GM18526 (cell line): ENCODE results near the gene RPL6.
A peak's percentile ranks its signal among the peaks of the same experiment; 100 is the strongest.

Experiments
- POLR2A ChIP-seq: IDR thresholded peaks from 3 replicates; pipeline ENCODE4 v1.6.1; 2011; ENCODE audit not compliant: insufficient read length; ENCODE audit errors: extremely low read depth

Gene RPL6

GRCh38 chr12:112409064-112409905 is at the start of gene RPL6:
RPL6 (minus strand) TSS chr12:112409605; CDS start chr12:112408656, 949 bp downstream.
- TF ChIP-seq POLR2A: peak; percentile 97

- no peak for TF ChIP-seq POLR2A
These were observed 49.3 kb upstream of the RPL6 start for GRCh38 chr12:112458751-112459150.

DNA sequence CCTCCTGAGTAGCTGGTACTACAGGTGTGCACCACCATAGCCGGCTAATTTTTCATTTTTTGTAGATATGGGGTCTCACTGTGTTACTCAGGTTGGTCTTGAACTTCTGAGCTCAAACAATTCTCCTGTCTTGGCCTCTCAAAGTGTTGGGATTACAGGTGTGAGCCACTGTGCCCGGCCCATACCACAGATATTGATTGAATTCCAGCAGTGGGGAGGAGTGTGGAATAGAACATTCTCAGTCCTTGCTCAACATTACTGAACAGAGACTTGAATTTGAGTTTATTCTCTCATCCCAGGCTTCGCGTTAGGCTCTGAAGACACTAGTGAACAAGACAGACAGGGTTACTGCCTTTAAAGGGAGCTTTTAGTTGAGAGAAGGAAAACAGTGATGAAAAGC is 48.9 kb upstream of the RPL6 start:
- no peak for TF ChIP-seq POLR2A

GRCh38 chr12:112456029-112456428 is 46.6 kb upstream of the RPL6 start:
- TF ChIP-seq POLR2A: no peak

GRCh38 chr12:112450725-112451124 is 41.3 kb upstream of the RPL6 start:
- TF ChIP-seq POLR2A: no peak

GRCh38 chr12:112447106-112447505 is 37.7 kb upstream of the RPL6 start:
- TF ChIP-seq POLR2A: no peak

GRCh38 chr12:112446008-112446725 is 36.8 kb upstream of the RPL6 start:
- no peak for TF ChIP-seq POLR2A

DNA sequence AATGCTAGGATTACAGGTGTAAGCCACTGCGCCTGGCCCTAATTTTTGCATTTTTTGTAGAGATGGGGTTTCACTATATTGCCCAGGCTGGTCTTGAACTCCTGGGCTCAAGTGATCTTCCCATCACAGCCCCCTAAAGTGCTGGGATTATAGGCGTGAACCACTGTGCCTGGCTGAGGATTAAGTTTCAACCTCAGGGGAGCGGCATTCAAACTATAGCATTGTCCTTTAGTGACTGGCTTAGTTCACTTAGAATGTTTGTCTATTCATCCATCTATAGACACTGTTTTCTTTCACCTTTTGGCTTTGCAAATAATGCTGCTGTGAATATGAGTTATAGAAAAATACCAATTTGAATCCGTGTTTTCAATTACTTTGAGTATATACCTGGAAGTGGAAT is 34.5 kb upstream of the RPL6 start:
- no peak for TF ChIP-seq POLR2A

- no peak for TF ChIP-seq POLR2A
These were observed 30.4 kb upstream of the RPL6 start for GRCh38 chr12:112439769-112440168.

DNA sequence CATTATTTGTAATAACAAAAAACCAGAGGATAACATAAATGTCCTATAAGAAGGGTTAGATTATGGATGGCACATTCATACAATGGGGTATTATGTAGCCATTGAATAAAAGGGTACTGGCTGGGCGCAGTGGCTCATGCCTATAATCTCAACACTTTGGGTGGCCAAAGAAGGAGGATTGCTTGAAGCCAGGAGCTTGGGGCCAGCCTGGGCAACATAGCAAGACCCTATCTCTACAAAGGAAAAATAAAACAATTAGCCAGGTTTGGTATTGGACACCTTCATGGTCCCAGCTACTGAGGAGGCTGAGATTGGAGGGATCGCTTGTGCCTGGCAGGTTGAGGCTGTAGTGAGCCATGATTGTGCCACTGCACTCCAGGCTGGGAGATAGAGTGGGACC is 24.1 kb upstream of the RPL6 start:
- TF ChIP-seq POLR2A: no peak

GRCh38 chr12:112431965-112432364 is 22.6 kb upstream of the RPL6 start:
- TF ChIP-seq POLR2A: no peak

GRCh38 chr12:112430929-112431328 is 21.5 kb upstream of the RPL6 start:
- no peak for TF ChIP-seq POLR2A

DNA sequence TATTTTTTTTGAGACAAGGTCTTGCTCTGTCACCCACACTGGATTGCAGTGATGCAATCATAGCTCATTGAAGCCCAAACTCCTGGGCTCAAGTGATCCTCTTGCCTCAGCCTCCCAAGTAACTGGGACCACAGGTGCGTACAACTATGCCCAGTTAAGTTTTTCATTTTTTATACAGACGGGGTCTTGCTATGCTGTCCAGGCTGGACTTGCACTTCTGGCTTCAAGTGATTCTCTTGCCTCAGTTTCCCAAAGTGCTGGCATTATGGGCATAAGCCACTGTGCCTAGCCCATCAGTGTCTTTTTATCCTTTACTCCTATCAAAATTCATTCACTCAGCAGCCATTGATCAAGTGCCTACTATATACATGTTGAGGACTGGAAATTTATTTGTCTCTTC is 18.4 kb upstream of the RPL6 start:
- no peak for TF ChIP-seq POLR2A

- no peak for TF ChIP-seq POLR2A
These were observed 16.4 kb upstream of the RPL6 start for GRCh38 chr12:112425582-112426382.

DNA sequence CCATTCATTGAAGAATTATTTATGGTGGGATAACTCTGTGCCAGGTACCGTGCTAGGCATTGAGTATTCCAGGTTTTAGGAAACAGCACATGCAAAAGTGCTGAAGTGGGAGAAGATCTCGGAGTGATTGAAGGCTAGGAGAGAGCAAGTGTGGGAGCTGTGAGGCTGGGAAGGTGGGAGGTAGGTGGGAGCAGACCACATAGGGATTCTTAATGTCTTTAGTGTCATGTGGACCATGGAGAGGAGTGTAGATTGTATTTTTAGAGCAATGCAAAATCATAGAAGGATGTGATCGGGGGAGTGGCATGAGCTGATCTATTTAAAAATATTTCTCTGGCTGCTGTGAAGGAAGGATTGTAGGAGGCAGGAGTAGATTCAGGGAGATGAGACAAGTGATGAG is 14.7 kb upstream of the RPL6 start:
- TF ChIP-seq POLR2A: no peak

GRCh38 chr12:112422531-112422930 is 13.1 kb upstream of the RPL6 start:
- no peak for TF ChIP-seq POLR2A

DNA sequence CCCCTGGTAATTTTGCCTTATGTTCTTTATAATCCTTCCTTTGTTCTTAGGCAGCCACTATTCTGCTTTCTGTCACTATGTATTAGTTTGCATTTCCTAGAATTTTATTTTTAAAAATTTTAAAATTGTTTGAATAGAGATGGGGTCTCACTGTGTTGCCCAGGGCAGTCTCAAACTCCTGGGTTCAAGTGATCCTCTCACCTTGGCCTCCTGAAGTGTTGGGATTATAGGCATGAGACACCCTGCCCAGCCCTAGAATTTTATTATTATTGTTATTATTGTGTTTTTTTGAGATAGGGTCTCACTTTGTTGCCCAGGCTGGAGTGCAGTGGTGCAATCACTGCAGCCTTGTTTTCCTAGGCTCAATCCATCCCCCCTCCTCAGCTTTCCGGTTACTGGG is 12.0 kb upstream of the RPL6 start:
- no peak for TF ChIP-seq POLR2A
